ENCODE results near the gene HSPA4. TPM values are rescaled to one million over a fixed set of nuclear protein-coding genes. Genes with fewer than 3 reads are reported as not detected.

HSPA4 gene
- total RNA-seq, 2 donors from 2014 or later: 21.8 to 26.2 TPM

DNA sequence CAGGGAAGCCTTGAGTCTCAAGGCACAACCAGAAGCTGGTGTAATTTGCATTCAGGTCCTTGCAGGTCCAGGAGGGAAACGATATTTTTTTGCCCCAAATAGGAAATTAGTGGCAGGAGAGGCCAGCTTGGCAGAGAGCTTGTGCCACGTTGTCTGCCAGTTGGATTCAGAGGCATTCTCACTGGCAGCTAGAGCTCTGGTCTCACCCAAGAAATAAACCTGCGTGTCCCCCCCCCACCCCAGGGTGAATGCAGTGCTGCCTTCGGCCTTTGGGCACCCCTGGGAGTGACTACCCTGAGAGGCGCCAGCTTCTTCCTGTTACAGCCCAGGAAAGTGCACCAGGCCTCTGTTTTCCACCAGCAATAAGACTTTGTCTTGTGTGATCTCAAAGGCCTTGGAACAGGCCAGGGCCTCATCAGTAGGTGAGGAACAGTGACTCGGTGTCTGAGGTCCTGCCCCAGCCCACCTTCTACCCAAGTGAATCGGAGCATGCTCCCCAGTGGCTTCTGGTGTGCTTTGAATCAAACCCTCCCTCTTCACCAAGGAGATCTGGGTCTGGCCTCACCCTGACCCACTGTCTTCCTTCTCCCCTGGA, 68.4 kb downstream of the HSPA4 start:
- no peak for TF ChIP-seq CTCF (IDR thresholded peaks at IDR 0.05)
- no peak for TF ChIP-seq POLR2A (IDR thresholded peaks at IDR 0.05)
- no peak for DNase-seq
- no peaks in the 10 kb centered on the region for H3K9me3 ChIP-seq
- H3K36me3 ChIP-seq (replicated peaks in 1 of 2; ENCODE audit: insufficient read depth in 1 of 2, low read depth in 2 of 2): no peaks in the 10 kb centered on the region
- H3K27ac ChIP-seq: no peak overlapping the region
- 75 to 86% methylated on average over 7 of the region's 7 CpGs for WGBS, 2 donors
- intact Hi-C loops (cut with DNase I): no loop called here
- ATAC-seq: no peak
- no peaks in the 10 kb centered on the region for H3K4me1 ChIP-seq
- no peak overlapping the region for H3K4me3 ChIP-seq
- no peaks in the 10 kb centered on the region for H3K27me3 ChIP-seq

GRCh38 chr5:133121080-133121479, 69.3 kb downstream of the HSPA4 start:
- DNase-seq (no peak), ATAC-seq (no peak)
- no peaks in the 10 kb centered on the region for H3K36me3 ChIP-seq (replicated peaks in 1 of 2; ENCODE audit: insufficient read depth in 1 of 2, low read depth in 2 of 2)
- H3K27me3 ChIP-seq: no peaks in the 10 kb centered on the region
- intact Hi-C loops (cut with DNase I): no loop called here
- 32 to 74% methylated on average over 2 of the region's 2 CpGs for WGBS, 2 donors
- no peaks in the 10 kb centered on the region for H3K9me3 ChIP-seq
- no peak overlapping the region for H3K27ac ChIP-seq
- no peak overlapping the region for H3K4me3 ChIP-seq
- H3K4me1 ChIP-seq: no peaks in the 10 kb centered on the region
- no peak for TF ChIP-seq CTCF (IDR thresholded peaks at IDR 0.05)
- TF ChIP-seq POLR2A (IDR thresholded peaks at IDR 0.05): no peak

GRCh38 chr5:133121611-133122150, 69.9 kb downstream of the HSPA4 start:
- Histone ChIP-seq H3K27ac (no peak overlapping the region), H3K9me3 (no peaks in the 10 kb centered on the region), H3K4me1 (no peaks in the 10 kb centered on the region), H3K36me3 (replicated peaks in 1 of 2; ENCODE audit: insufficient read depth in 1 of 2, low read depth in 2 of 2) (no peaks in the 10 kb centered on the region), H3K27me3 (no peaks in the 10 kb centered on the region), H3K4me3 (no peak overlapping the region)
- 66 to 85% methylated on average over 7 to 9 of the region's 9 CpGs for WGBS, 2 donors
- DNase-seq (no peak), ATAC-seq (no peak)
- intact Hi-C loops (cut with DNase I): no loop called here
- no peak for TF ChIP-seq CTCF (IDR thresholded peaks at IDR 0.05)
- TF ChIP-seq POLR2A (IDR thresholded peaks at IDR 0.05): no peak

DNA sequence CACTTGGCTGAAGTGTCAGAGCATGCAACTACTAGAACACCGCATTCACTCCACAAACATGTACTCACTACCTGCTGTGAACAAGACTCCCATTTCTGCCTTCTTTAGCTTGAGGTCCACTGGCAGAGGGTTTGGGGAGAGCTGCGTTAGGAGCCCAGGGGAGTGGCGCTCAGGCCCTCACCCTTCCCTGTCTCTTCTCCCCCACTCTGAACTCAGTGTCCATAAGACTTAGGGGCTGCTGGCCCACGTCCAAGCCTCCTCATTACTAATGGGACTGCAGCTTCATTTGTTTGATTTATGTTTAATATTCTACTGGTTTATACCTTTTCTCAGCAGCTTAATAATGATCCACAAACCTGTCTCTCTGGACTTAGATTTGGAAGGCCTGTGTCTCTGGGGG, 70.9 kb downstream of the HSPA4 start:
- no peaks in the 10 kb centered on the region for H3K4me1 ChIP-seq
- no peak for DNase-seq
- H3K4me3 ChIP-seq: no peak overlapping the region
- WGBS, 2 donors: 67 to 82% methylated on average over 4 of the region's 4 CpGs
- H3K27ac ChIP-seq: no peak overlapping the region
- TF ChIP-seq POLR2A (IDR thresholded peaks at IDR 0.05): no peak
- no peaks in the 10 kb centered on the region for H3K9me3 ChIP-seq
- intact Hi-C loops (cut with DNase I): no loop called here
- ATAC-seq: no peak
- H3K36me3 ChIP-seq (replicated peaks in 1 of 2; ENCODE audit: insufficient read depth in 1 of 2, low read depth in 2 of 2): no peaks in the 10 kb centered on the region
- no peaks in the 10 kb centered on the region for H3K27me3 ChIP-seq

GRCh38 chr5:133123297-133123696, 71.5 kb downstream of the HSPA4 start:
- H3K4me1 ChIP-seq: no peaks in the 10 kb centered on the region
- whole genome bisulfite sequencing, 2 donors: 70 to 75% methylated on average over 2 of the region's 2 CpGs
- H3K27ac ChIP-seq: no peak overlapping the region
- no peaks in the 10 kb centered on the region for H3K27me3 ChIP-seq
- ATAC-seq (no peak), DNase-seq (no peak)
- TF ChIP-seq POLR2A (IDR thresholded peaks at IDR 0.05) (no peak), CTCF (IDR thresholded peaks at IDR 0.05) (no peak)
- H3K36me3 ChIP-seq (replicated peaks in 1 of 2; ENCODE audit: insufficient read depth in 1 of 2, low read depth in 2 of 2): no peaks in the 10 kb centered on the region
- no peak overlapping the region for H3K4me3 ChIP-seq
- no peaks in the 10 kb centered on the region for H3K9me3 ChIP-seq
- intact Hi-C loops (cut with DNase I): no loop called here
